ENCODE data around the gene HERC4. TPM values are rescaled to one million over a fixed set of nuclear protein-coding genes. Genes with fewer than 3 reads are reported as not detected.

Gene HERC4
- total and polyA plus RNA-seq, 2 donors (not counting 3 experiments of a cell fraction or from before 2014, with no cell fraction given), result 10.6 to 73.7 TPM

GRCh38 chr10:68047554-68048327 is 27.3 kb downstream of the HERC4 start:
- Histone ChIP-seq H3K27me3 (ENCODE audit: control insufficient read depth in 2 of 2, insufficient read depth in 2 of 2, low read length in 2 of 2) (no peaks in the 10 kb centered on the region), H3K36me3 (ENCODE audit: control insufficient read depth in 2 of 2, extremely low read depth in 1 of 2, insufficient read depth in 2 of 2, low read length in 2 of 2) (peaks cover 0 to 1% of the 10 kb centered on the region in 2 experiments), H3K27ac (ENCODE audit: insufficient read depth, low read depth, low read length) (no peak overlapping the region), H3K9ac (replicated peaks; ENCODE audit: extremely low read depth, insufficient read depth, low read length) (no peak overlapping the region), H3K4me2 (ENCODE audit: insufficient read depth, low read length) (no peak overlapping the region), H2AFZ (ENCODE audit: low read depth, low read length) (no peak overlapping the region), H3K4me3 (replicated peaks in 1 of 3; ENCODE audit: insufficient read depth in 1 of 3, low read depth in 1 of 3, low read length in 3 of 3) (no peak overlapping the region), H4K20me1 (replicated peaks; ENCODE audit: control insufficient read depth, extremely low read depth, insufficient read depth, low read length) (peaks cover 3% of the 10 kb centered on the region), H3K4me1 (ENCODE audit: control insufficient read depth, extremely low read depth, insufficient read depth, low read length) (peaks cover 5% of the 10 kb centered on the region), H3K9me1 (replicated peaks; ENCODE audit: control insufficient read depth, extremely low read depth, insufficient read depth, low read length) (no peaks in the 10 kb centered on the region), H3K79me2 (ENCODE audit: control insufficient read depth, insufficient read depth, low read length) (peaks cover 50% of the 10 kb centered on the region), H3K9me3 (replicated peaks; ENCODE audit: control insufficient read depth, insufficient read depth, low read length) (no peaks in the 10 kb centered on the region)
- POLR2A ChIA-PET, result interaction anchor here (0.6 kb wide), 1 partner anchor 17 kb away, joined by 3 read pairs; no protein-coding TSS in a partner anchor
- CTCF ChIA-PET, result interaction anchor here (1.4 kb wide), 1 partner anchor 9 kb away, joined by 4 read pairs; no protein-coding TSS in a partner anchor
- no peak for DNase-seq (ENCODE audit: low read depth, low spot score)
- TF ChIP-seq MYC (IDR thresholded peaks at IDR 0.05; ENCODE audit: low read depth, low read length), result no peak
- FAIRE-seq, result no peak
- dilution Hi-C loops (cut with MboI; ENCODE audit: extremely low pct_ligation_motif_present, low sequenced_read_pairs), result loop anchor here (25.0 kb wide), 1 partner anchor 135 kb away; no protein-coding TSS in a partner anchor
- no TSS peak for BruUV-seq (replicated peaks)
- intact Hi-C loops (cut with micrococcal nuclease), result no loop called here

GRCh38 chr10:68047122-68047521 is 28.0 kb downstream of the HERC4 start:
- BruUV-seq (replicated peaks), result no TSS peak
- H3K79me2 ChIP-seq (ENCODE audit: control insufficient read depth, insufficient read depth, low read length), result peaks cover 51% of the 10 kb centered on the region

More at GRCh38 chr10:68047122-68047521, 28.0 kb downstream of the HERC4 start:
- peaks cover 2% of the 10 kb centered on the region for H3K9me1 ChIP-seq (replicated peaks; ENCODE audit: control insufficient read depth, extremely low read depth, insufficient read depth, low read length)
- TF ChIP-seq FOS (IDR thresholded peaks at IDR 0.05; ENCODE audit: borderline replicate concordance, insufficient read depth, low read length) (no peak), POLR2A (IDR thresholded peaks at IDR 0.05; ENCODE audit: low read depth, low read length) (no peak), MYC (IDR thresholded peaks at IDR 0.05; ENCODE audit: low read depth, low read length) (no peak), POLR2AphosphoS5 (IDR thresholded peaks at IDR 0.05; ENCODE audit: insufficient read depth, low read depth, low read length) (no peak), GATA2 (IDR thresholded peaks at IDR 0.05; ENCODE audit: insufficient read depth, insufficient read length, low read depth, low read length) (no peak), CTCF (IDR thresholded peaks at IDR 0.05; ENCODE audit: extremely low read depth in 1 of 2, insufficient read depth in 1 of 2, low read depth in 1 of 2, low read length in 2 of 2) (no peak), EZH2 (IDR thresholded peaks at IDR 0.05; ENCODE audit: borderline replicate concordance, low read depth, low read length, severe bottlenecking) (no peak)
- no peaks in the 10 kb centered on the region for H3K27me3 ChIP-seq (ENCODE audit: control insufficient read depth in 2 of 2, insufficient read depth in 2 of 2, low read length in 2 of 2)
- FAIRE-seq, result no peak
- no peak overlapping the region for H3K4me3 ChIP-seq (replicated peaks in 1 of 3; ENCODE audit: insufficient read depth in 1 of 3, low read depth in 1 of 3, low read length in 3 of 3)
- no peak overlapping the region for H3K4me2 ChIP-seq (ENCODE audit: insufficient read depth, low read length)
- no peak overlapping the region for H3K9ac ChIP-seq (replicated peaks; ENCODE audit: extremely low read depth, insufficient read depth, low read length)
- peaks cover 3% of the 10 kb centered on the region for H4K20me1 ChIP-seq (replicated peaks; ENCODE audit: control insufficient read depth, extremely low read depth, insufficient read depth, low read length)
- ChIA-PET CTCF (interaction anchor here (1.4 kb wide), 1 partner anchor 10 kb away, joined by 4 read pairs; no protein-coding TSS in a partner anchor), POLR2A (no interaction called here)
- H3K36me3 ChIP-seq (ENCODE audit: control insufficient read depth in 2 of 2, extremely low read depth in 1 of 2, insufficient read depth in 2 of 2, low read length in 2 of 2), result peaks cover 0 to 3% of the 10 kb centered on the region in 2 experiments
- dilution Hi-C loops (cut with MboI; ENCODE audit: extremely low pct_ligation_motif_present, low sequenced_read_pairs) (loop anchor here (25.0 kb wide), 1 partner anchor 135 kb away; no protein-coding TSS in a partner anchor), intact Hi-C loops (cut with micrococcal nuclease) (no loop called here)
- no peaks in the 10 kb centered on the region for H3K9me3 ChIP-seq (replicated peaks; ENCODE audit: control insufficient read depth, insufficient read depth, low read length)
- no peaks in the 10 kb centered on the region for H3K4me1 ChIP-seq (ENCODE audit: control insufficient read depth, extremely low read depth, insufficient read depth, low read length)
- H2AFZ ChIP-seq (ENCODE audit: low read depth, low read length), result no peak overlapping the region
- H3K27ac ChIP-seq (ENCODE audit: insufficient read depth, low read depth, low read length), result no peak overlapping the region
- no peak for DNase-seq (ENCODE audit: low read depth, low spot score)

Measured in endothelial cell of umbilical vein (primary cell).